LNCaP clone FGC (cell line): ENCODE measurements around the gene TPGS1.

ENCODE experiments used
- DNase-seq: peaks from one replicate; pipeline ENCODE4 v3.0.0-alpha.2; 2011; ENCODE audit warnings: low read depth
- H3K4me3 ChIP-seq: 2 replicates; pipeline ENCODE4 v1.5.1; 2011; ENCODE audit warnings: mild to moderate bottlenecking, low read depth, low read length, control low read depth
- CTCF ChIP-seq: IDR thresholded peaks from 2 replicates; pipeline ENCODE4 v1.5.1; 2012; ENCODE audit warnings: mild to moderate bottlenecking; ENCODE audit not compliant: control insufficient read depth, insufficient read depth; ENCODE audit errors: extremely low read depth

The TPGS1 gene

GRCh38 chr19:517721-518597 lies 10.7 kb downstream of the TPGS1 start:
- DNase-seq: no peak
- H3K4me3 ChIP-seq: no peak overlapping the region
- no peak for TF ChIP-seq CTCF

DNA sequence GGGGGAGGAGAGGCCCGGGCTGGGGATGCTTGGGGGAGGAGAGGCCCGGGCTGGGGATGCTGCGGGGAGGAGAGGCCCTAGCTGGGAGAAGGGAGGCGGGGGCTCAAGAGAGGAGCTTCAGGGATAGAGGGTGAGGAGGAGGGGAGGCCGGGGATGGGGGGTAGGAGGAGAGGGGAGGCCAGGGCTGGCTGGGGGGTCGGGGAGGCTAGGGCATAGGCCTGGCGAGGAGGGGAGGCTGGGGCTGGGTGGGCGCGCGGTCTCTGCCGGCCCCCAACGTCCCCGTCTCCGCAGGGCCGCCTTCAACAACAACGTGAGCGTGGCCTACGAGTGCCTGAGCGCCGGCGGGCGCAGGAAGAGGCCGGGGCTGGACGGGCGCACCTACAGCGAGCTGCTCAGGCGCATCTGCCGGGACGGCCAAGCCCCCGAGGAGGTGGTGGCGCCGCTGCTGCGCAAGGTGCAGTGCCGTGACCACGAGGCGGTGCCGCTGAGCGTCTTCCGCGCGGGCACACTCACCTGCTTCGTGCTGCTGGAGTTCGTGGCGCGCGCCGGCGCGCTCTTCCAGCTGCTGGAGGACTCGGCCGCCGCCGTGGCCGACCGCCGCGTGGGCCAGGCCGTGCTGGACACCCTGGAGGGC lies 11.4 kb downstream of the TPGS1 start:
- no peak for DNase-seq
- no peak for TF ChIP-seq CTCF
- H3K4me3 ChIP-seq: no peak overlapping the region

DNA sequence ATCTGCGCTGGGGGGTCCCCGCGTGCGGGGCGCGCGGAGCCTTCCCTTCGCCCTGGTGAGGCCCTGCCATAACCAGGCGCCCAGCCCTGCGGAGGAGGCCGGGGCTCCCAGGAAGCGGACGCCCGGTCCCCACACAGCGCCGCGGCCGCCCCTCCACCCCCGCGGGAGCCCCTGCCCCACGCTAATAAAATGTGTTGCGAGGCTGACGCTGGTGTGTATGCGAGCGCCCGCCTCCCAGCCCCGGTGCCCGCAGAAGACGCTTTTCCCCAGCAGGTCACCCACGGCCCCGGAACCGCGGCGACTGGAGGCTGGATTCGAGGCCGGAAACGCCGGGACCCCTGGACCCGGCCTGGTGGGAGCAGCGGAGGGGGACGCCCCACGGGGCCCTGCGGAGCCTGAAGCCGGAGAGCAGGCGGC lies 12.2 kb downstream of the TPGS1 start:
- no peak for DNase-seq
- TF ChIP-seq CTCF: no peak
- no peak overlapping the region for H3K4me3 ChIP-seq

- no peak for TF ChIP-seq CTCF
- no peak overlapping the region for H3K4me3 ChIP-seq
- DNase-seq: no peak
Observed at GRCh38 chr19:522726-523125, 15.4 kb downstream of the TPGS1 start.

GRCh38 chr19:524062-524674 lies 16.9 kb downstream of the TPGS1 start:
- DNase-seq: no peak
- no peak overlapping the region for H3K4me3 ChIP-seq
- TF ChIP-seq CTCF: no peak

DNA sequence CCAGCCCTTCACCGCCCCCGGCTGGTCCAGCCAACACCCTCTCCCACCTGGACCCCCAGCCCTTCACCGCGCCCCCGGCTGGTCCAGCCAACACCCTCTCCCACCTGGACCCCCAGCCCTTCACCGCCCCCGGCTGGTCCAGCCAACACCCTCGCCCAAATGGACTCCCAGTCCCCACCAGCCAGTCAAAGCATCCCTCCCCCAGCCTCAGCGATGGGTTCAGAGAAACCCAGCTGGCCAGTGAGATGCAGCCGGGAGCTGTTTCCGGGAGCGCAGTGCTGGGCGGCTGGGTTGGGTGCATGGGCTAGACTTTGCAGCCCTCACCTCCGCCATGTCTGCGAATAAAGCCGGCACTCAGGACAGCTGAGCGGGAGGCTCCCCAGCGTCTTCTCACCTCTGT lies 17.7 kb downstream of the TPGS1 start:
- no peak for DNase-seq
- no peak overlapping the region for H3K4me3 ChIP-seq
- TF ChIP-seq CTCF: no peak
